NCI-H2029 treated with DMSO at 0.1 percent for 48 hours (cell line): ENCODE data around the gene SYPL2.
A peak's percentile ranks its signal among the peaks of the same experiment; 100 is the strongest.
"Not testable (repeated sequence)": the region's sequence is repeated elsewhere in the genome, so short reads cannot be mapped to it uniquely, and the experiment has no call there.

Experiments used
- DNase-seq: peaks from one replicate; lab custom pipeline; 2025; lab: John Stamatoyannopoulos, UW

Gene SYPL2

GRCh38 chr1:109466452-109467300 is at the start of gene SYPL2:
Gene SYPL2 (plus strand): TSS chr1:109466546. CDS start chr1:109466844, 298 bp downstream.
- DNase-seq: no peak

- no peak for DNase-seq
Measured at GRCh38 chr1:109423498-109423897, 42.8 kb upstream of the SYPL2 start.

GRCh38 chr1:109425391-109426280 is 40.7 kb upstream of the SYPL2 start:
- DNase-seq: peak; percentile 14

GRCh38 chr1:109426281-109427170 is 39.8 kb upstream of the SYPL2 start, which contains the start of gene PSMA5:
Gene PSMA5 (minus strand): TSS chr1:109426448. CDS start chr1:109426330, 118 bp downstream.
- peak; percentile 89 for DNase-seq

- no peak for DNase-seq
Measured at GRCh38 chr1:109427171-109427467, 39.2 kb upstream of the SYPL2 start.

GRCh38 chr1:109432336-109432735 is 34.0 kb upstream of the SYPL2 start:
- DNase-seq: no peak

GRCh38 chr1:109433322-109433721 is 33.0 kb upstream of the SYPL2 start:
- DNase-seq: no peak

GRCh38 chr1:109434484-109434883 is 31.9 kb upstream of the SYPL2 start:
- no peak for DNase-seq

GRCh38 chr1:109438798-109439297 is 27.5 kb upstream of the SYPL2 start:
- DNase-seq: no peak

GRCh38 chr1:109441069-109441468 is 25.3 kb upstream of the SYPL2 start:
- no peak for DNase-seq

- DNase-seq: no peak
Measured at GRCh38 chr1:109443476-109443875, 22.9 kb upstream of the SYPL2 start.

GRCh38 chr1:109444346-109444745 is 22.0 kb upstream of the SYPL2 start:
- no peak for DNase-seq

- not testable (repeated sequence) for DNase-seq
Measured at GRCh38 chr1:109445949-109446695, 20.2 kb upstream of the SYPL2 start.

GRCh38 chr1:109447524-109447923 is 18.8 kb upstream of the SYPL2 start:
- no peak for DNase-seq

- DNase-seq: no peak
Measured at GRCh38 chr1:109454497-109455133, 11.7 kb upstream of the SYPL2 start.

- no peak for DNase-seq
Measured at GRCh38 chr1:109457819-109458218, 8.5 kb upstream of the SYPL2 start.

GRCh38 chr1:109466125-109466451 is 258 bp upstream of the SYPL2 start:
- DNase-seq: no peak

GRCh38 chr1:109467301-109467777 is 993 bp downstream of the SYPL2 start:
- DNase-seq: no peak

GRCh38 chr1:109468061-109468460 is 1.7 kb downstream of the SYPL2 start:
- DNase-seq: no peak

GRCh38 chr1:109468903-109469302 is 2.6 kb downstream of the SYPL2 start:
- no peak for DNase-seq

- DNase-seq: no peak
Measured at GRCh38 chr1:109470245-109470644, 3.9 kb downstream of the SYPL2 start.
